Measurements from ENCODE around the gene ACOX2.

DNA sequence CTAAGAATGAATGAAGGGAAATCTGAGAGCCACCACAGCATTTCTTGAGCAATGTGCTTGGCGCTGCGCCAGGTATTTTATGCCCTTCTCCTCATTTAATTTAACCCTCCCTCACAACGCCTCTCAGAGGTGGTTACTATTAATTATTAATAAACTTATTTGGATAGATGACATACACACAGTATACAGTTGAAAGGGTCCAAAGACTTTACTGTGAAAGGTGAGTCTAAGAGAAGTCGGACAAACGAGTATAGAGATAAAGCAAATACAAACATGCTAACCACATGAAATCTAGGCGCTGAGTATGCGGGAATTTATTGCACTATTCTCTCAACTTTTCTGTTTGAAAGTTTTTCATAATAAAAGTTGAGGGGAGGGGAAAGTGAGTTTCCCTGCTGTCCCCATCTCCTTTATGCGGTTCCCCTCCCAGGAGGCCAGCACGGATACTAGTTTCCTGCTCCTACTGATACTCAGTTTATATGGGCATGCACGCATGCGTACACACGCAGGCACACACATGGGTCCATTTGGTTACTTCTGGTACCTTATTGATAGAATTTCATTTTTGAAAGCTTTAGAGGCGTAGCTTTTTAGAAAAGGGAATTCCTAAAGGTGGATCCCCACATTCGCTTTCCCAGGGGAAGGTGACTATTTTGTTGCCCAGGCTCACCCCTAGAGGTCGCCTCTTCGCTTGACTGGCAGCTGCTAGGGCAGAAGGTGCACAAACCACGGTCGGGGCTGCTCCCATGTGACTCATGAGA lies 73.6 kb downstream of the ACOX2 start:
- TF ChIP-seq EZH2phosphoT487 (IDR thresholded peaks at IDR 0.05; ENCODE audit: low read depth): no peak
- TF ChIP-seq, protein P1, sequence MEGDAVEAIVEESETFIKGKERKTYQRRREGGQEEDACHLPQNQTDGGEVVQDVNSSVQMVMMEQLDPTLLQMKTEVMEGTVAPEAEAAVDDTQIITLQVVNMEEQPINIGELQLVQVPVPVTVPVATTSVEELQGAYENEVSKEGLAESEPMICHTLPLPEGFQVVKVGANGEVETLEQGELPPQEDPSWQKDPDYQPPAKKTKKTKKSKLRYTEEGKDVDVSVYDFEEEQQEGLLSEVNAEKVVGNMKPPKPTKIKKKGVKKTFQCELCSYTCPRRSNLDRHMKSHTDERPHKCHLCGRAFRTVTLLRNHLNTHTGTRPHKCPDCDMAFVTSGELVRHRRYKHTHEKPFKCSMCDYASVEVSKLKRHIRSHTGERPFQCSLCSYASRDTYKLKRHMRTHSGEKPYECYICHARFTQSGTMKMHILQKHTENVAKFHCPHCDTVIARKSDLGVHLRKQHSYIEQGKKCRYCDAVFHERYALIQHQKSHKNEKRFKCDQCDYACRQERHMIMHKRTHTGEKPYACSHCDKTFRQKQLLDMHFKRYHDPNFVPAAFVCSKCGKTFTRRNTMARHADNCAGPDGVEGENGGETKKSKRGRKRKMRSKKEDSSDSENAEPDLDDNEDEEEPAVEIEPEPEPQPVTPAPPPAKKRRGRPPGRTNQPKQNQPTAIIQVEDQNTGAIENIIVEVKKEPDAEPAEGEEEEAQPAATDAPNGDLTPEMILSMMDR (IDR thresholded peaks at IDR 0.05; ENCODE audit: low read depth, low read length): peak; percentile 99

Measured in OCI-LY3 (cell line).